Spleen (tissue), 11 donors: Measurements from ENCODE around the gene MAP3K6. TPM values are rescaled to one million over a fixed set of nuclear protein-coding genes. Genes with fewer than 3 reads are reported as not detected.

Experiments
- DNase-seq: peaks from one replicate; pipeline ENCODE4 v3.0.0-alpha.2; 2020
- H3K27ac ChIP-seq, 8 donors: fragments of 200-600 bp; sonication (generic) in 7 of 8; 1 replicate in 4 of 8; 2 replicates in 4 of 8; pipeline versions ENCODE4 v1.5.0 to v1.8.0; 2016 to 2021; ENCODE audit warnings: inconsistent platforms in 4 of 8, mild to moderate bottlenecking in 4 of 8, moderate library complexity in 1 of 8
- H3K27me3 ChIP-seq, 7 donors: fragments of 200-600 bp; sonication (generic) in 6 of 7; replicated peaks in 1 of 7; 1 replicate in 4 of 7; 2 replicates in 3 of 7; pipeline versions ENCODE4 v1.5.0 to v1.8.0; 2016 to 2021; ENCODE audit warnings: inconsistent platforms in 3 of 7, mild to moderate bottlenecking in 1 of 7
- H3K36me3 ChIP-seq, 6 donors: fragments of 200-600 bp; sonication (generic) in 5 of 6; 1 replicate in 4 of 6; 2 replicates in 2 of 6; pipeline versions ENCODE4 v1.5.0 to v1.8.0; 2016 to 2021; ENCODE audit warnings: inconsistent platforms in 2 of 6
- H3K4me1 ChIP-seq, 6 donors: fragments of 200-600 bp; sonication (generic) in 5 of 6; 1 replicate in 3 of 6; 2 replicates in 3 of 6; pipeline versions ENCODE4 v1.5.0 to v1.8.0; 2016 to 2021; ENCODE audit warnings: inconsistent platforms in 3 of 6
- H3K4me3 ChIP-seq, 8 donors: fragments of 200-600 bp; sonication (generic) in 7 of 8; 1 replicate in 4 of 8; 2 replicates in 4 of 8; pipeline versions ENCODE4 v1.5.0 to v1.8.0; 2016 to 2021; ENCODE audit warnings: inconsistent platforms in 4 of 8, mild to moderate bottlenecking in 4 of 8, moderate library complexity in 2 of 8
- H3K9me3 ChIP-seq, 8 donors: fragments of 200-600 bp; sonication (generic) in 7 of 8; 1 replicate in 4 of 8; 2 replicates in 4 of 8; pipeline versions ENCODE4 v1.5.0 to v1.8.0; 2016 to 2021; ENCODE audit warnings: inconsistent platforms in 4 of 8
- POLR2A ChIP-seq, 3 donors: fragments of 450-650 bp; IDR thresholded peaks; one replicate each; pipeline ENCODE4 v1.5.1; 2017; ENCODE audit warnings: antibody characterized with exemption in 3 of 3, mild to moderate bottlenecking in 1 of 3
- POLR2AphosphoS5 ChIP-seq, 3 donors: sonication (generic); formaldehyde crosslinking; IDR thresholded peaks; one replicate each; pipeline ENCODE4 v1.5.1; 2017; ENCODE audit warnings: antibody characterized with exemption in 3 of 3
- WGBS, 5 donors: extraction: QIAGEN DNeasy Blood & Tissue Kit in 3 of 5; methylation state at CpG; one replicate each; pipeline versions ENCODE4 v1.1.5 to v1.1.7; 2013 to 2018; 5-methylcytosine and 5-hydroxymethylcytosine counted together
- intact Hi-C: fragments of 100-400 bp; cut with DNase I; formaldehyde crosslinking; loops from one replicate; pipeline ENCODE4 v1.15.0; 2023; ENCODE audit warnings: low total_unique reads
- polyA plus RNA-seq, 3 donors: library from polyadenylated mRNA; stranded (reverse); fragments of 200-250 nt; gene quantifications; one replicate each; pipeline ENCODE4 v1.2.1, GENCODE V29; 2013
- total RNA-seq, 7 donors: library from RNA; depleted of rRNA in 3 of 7; stranded (reverse); fragments of >200 nt in 3 of 7; fragmentation: NEBNext Ultra II Directional in 4 of 7; extraction: Animal tissue kit (Norgen Biotek cat#: 25700) in 4 of 7; gene quantifications; one replicate each; pipeline versions ENCODE4 v1.1.0 to v1.2.1, GENCODE V29; 2016 to 2021
- TF ChIP-seq, protein P1 (sequence below), 11 experiments: fragments of 200-600 bp in 7 of 11; fragments of 450-650 bp in 4 of 11; sonication (generic) in 4 of 11; IDR thresholded peaks in 8 of 11; conservative IDR thresholded peaks in 3 of 11; 1 replicate in 7 of 11; 2 replicates in 4 of 11; pipeline versions ENCODE4 v1.4.0 to v1.8.0; 2016 to 2021; ENCODE audit warnings: antibody characterized with exemption in 11 of 11, inconsistent platforms in 4 of 11, mild to moderate bottlenecking in 1 of 11
- donor health status: healthy with polysubstance abuse.
- donor health status: DM: no; HTN: no; CAD: no; lungs with moderate emphysema.
- donor health status: DM: no; HTN: no; CAD: no.
- donor health status: Bipolar disorder and iron deficiency.
- donor health status: healthy.
- donor health status: DM: no; HTN: no; CAD: no.
- donor health status: DM: yes; HTN: yes; CAD: no.

MAP3K6 gene
- total and polyA plus RNA-seq, 10 donors = 20.3 to 55.0 (median 31.0) TPM

- intact Hi-C loops = no loop called here
- Histone ChIP-seq H3K4me1 (peaks cover 2 to 63% (median 35%) of the 10 kb centered on the region in 6 donors), H3K36me3 (peaks cover 0 to 96% (median 43%) of the 10 kb centered on the region in 6 donors), H3K4me3 (peak overlapping the region in 1 of 8 donors; percentile 11), H3K27me3 (peaks cover 0 to 23% (median 0%) of the 10 kb centered on the region in 7 donors), H3K9me3 (no peaks in the 10 kb centered on the region), H3K27ac (no peak overlapping the region)
- TF ChIP-seq, protein P1, sequence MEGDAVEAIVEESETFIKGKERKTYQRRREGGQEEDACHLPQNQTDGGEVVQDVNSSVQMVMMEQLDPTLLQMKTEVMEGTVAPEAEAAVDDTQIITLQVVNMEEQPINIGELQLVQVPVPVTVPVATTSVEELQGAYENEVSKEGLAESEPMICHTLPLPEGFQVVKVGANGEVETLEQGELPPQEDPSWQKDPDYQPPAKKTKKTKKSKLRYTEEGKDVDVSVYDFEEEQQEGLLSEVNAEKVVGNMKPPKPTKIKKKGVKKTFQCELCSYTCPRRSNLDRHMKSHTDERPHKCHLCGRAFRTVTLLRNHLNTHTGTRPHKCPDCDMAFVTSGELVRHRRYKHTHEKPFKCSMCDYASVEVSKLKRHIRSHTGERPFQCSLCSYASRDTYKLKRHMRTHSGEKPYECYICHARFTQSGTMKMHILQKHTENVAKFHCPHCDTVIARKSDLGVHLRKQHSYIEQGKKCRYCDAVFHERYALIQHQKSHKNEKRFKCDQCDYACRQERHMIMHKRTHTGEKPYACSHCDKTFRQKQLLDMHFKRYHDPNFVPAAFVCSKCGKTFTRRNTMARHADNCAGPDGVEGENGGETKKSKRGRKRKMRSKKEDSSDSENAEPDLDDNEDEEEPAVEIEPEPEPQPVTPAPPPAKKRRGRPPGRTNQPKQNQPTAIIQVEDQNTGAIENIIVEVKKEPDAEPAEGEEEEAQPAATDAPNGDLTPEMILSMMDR (IDR thresholded peaks at IDR 0.05 in 8 of 11, conservative IDR thresholded peaks at IDR 0.05 in 3 of 11) = no peak
- TF ChIP-seq POLR2AphosphoS5 (IDR thresholded peaks at IDR 0.05) (no peak), POLR2A (IDR thresholded peaks at IDR 0.05) (no peak)
- 75 to 95% (median 81%) methylated on average over 8 of the region's 8 CpGs for WGBS, 5 donors
- no peak for DNase-seq
Observed at GRCh38 chr1:27351541-27352107, 15.1 kb downstream of the MAP3K6 start.

DNA sequence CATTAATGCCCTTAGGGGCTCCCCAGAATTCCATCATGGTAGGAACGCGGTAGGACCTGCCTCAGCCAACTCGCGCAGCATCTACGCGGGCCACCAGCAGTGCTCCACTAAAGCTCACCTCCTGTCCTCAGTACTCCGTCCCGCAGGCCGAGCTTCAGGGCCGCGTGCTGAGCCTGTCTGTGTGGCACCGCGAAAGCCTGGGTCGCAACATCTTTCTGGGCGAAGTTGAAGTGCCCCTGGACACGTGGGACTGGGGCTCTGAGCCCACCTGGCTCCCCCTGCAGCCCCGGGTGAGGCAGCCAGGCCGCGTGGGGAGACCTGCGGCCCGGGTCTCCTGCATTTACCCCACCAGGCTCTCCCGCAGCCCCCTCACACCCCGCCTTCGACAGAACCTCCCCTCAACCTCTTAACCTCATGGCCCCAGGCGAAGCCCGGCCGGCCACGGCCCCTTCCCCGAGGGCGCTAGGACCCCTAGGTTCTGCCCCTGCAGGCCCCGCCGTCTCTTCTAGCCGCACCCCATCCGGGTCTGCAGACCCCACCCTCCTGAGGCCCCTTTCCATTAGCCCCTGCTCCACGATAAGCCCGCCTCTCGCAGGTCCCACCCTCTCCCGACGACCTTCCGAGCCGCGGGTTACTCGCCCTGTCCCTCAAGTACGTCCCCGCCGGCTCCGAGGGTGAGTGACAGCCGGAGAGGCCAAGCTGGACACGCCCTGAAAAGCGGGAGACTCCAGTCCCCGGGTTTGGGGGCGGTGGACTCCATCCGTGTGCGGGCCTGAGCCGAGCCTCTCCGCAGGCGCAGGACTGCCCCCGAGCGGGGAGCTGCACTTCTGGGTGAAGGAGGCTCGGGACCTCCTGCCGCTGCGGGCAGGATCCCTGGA, 15.9 kb downstream of the MAP3K6 start:
- TF ChIP-seq POLR2AphosphoS5 (IDR thresholded peaks at IDR 0.05) (peak; percentile 30 to 65 (median 52)), POLR2A (IDR thresholded peaks at IDR 0.05) (no peak)
- TF ChIP-seq, protein P1 (IDR thresholded peaks at IDR 0.05 in 8 of 11, conservative IDR thresholded peaks at IDR 0.05 in 3 of 11) = no peak
- peak overlapping the region in 1 of 8 donors; percentile 67 for H3K4me3 ChIP-seq
- WGBS, 5 donors = 67 to 79% (median 68%) methylated on average over 48 to 62 of the region's 62 CpGs
- no peaks in the 10 kb centered on the region for H3K9me3 ChIP-seq
- no peak overlapping the region for H3K27ac ChIP-seq
- intact Hi-C loops = no loop called here
- peaks cover 0 to 63% (median 31%) of the 10 kb centered on the region in 6 donors for H3K4me1 ChIP-seq
- H3K27me3 ChIP-seq = peaks cover 0 to 23% (median 0%) of the 10 kb centered on the region in 7 donors
- DNase-seq = peak; percentile 76
- peaks cover 0 to 96% (median 43%) of the 10 kb centered on the region in 6 donors for H3K36me3 ChIP-seq

GRCh38 chr1:27349784-27350662, 16.7 kb downstream of the MAP3K6 start:
- H3K4me1 ChIP-seq = peaks cover 0 to 63% (median 29%) of the 10 kb centered on the region in 6 donors
- peaks cover 0 to 96% (median 44%) of the 10 kb centered on the region in 6 donors for H3K36me3 ChIP-seq
- WGBS, 5 donors = 53 to 76% (median 58%) methylated on average over 64 to 84 of the region's 84 CpGs
- DNase-seq = peak; percentile 85
- H3K27me3 ChIP-seq = peaks cover 0 to 23% (median 0%) of the 10 kb centered on the region in 7 donors
- intact Hi-C loops = no loop called here
- TF ChIP-seq POLR2AphosphoS5 (IDR thresholded peaks at IDR 0.05) = peak in 2 of 3 donors; percentile 20 to 51
- TF ChIP-seq, protein P1 (IDR thresholded peaks at IDR 0.05 in 8 of 11, conservative IDR thresholded peaks at IDR 0.05 in 3 of 11) = no peak
- H3K27ac ChIP-seq = peak overlapping the region in 1 of 8 donors; percentile 42
- H3K4me3 ChIP-seq = peak overlapping the region; percentile 14 to 67 (median 32)
- no peaks in the 10 kb centered on the region for H3K9me3 ChIP-seq
